WERI-Rb-1 (cell line): ENCODE data around the gene HLA-DMA.
"Not testable (repeated sequence)": the region's sequence is repeated elsewhere in the genome, so short reads cannot be mapped to it uniquely, and the experiment has no call there.

Source experiments
- DNase-seq: peaks from one replicate; pipeline ENCODE4 v3.0.0-alpha.2; 2020
- H3K27ac ChIP-seq: fragments of 250-450 bp; sonication (Bioruptor Pico); 2 replicates; pipeline ENCODE4 v1.5.1; 2020; ENCODE audit warnings: mild to moderate bottlenecking, moderate library complexity
- H3K27me3 ChIP-seq: fragments of 250-450 bp; sonication (Bioruptor Pico); 2 replicates; pipeline ENCODE4 v1.5.1; 2021; ENCODE audit warnings: mild to moderate bottlenecking, low read depth, moderate library complexity; ENCODE audit not compliant: insufficient read depth, severe bottlenecking
- H3K36me3 ChIP-seq: fragments of 250-450 bp; sonication (Bioruptor Pico); 2 replicates; pipeline ENCODE4 v1.5.1; 2020; ENCODE audit warnings: mild to moderate bottlenecking, moderate library complexity
- H3K4me3 ChIP-seq: 2 replicates; pipeline ENCODE4 v1.5.1; 2011; ENCODE audit warnings: low read depth, mild to moderate bottlenecking, control low read depth, low read length
- H3K9me3 ChIP-seq: fragments of 250-450 bp; sonication (Bioruptor Pico); 2 replicates; pipeline ENCODE4 v1.5.1; 2021; ENCODE audit warnings: mild to moderate bottlenecking, moderate library complexity; ENCODE audit not compliant: severe bottlenecking
- CTCF ChIP-seq: IDR thresholded peaks from 2 replicates; pipeline ENCODE4 v1.5.1; 2011; ENCODE audit warnings: low read depth, mild to moderate bottlenecking, control low read depth, inconsistent platforms, low read length

HLA-DMA gene

GRCh38 chr6:32947552-32948465, 5.1 kb downstream of the HLA-DMA start:
- Histone ChIP-seq H3K27ac (no peak overlapping the region), H3K9me3 (no peaks in the 10 kb centered on the region), H3K27me3 (no peaks in the 10 kb centered on the region), H3K36me3 (no peaks in the 10 kb centered on the region), H3K4me3 (no peak overlapping the region)
- peak; percentile 98 for TF ChIP-seq CTCF
- DNase-seq, result peak; percentile 81

- DNase-seq, result no peak
- no peak overlapping the region for H3K4me3 ChIP-seq
- no peak overlapping the region for H3K27ac ChIP-seq
- H3K27me3 ChIP-seq, result no peaks in the 10 kb centered on the region
- H3K36me3 ChIP-seq, result no peaks in the 10 kb centered on the region
- no peak for TF ChIP-seq CTCF
- H3K9me3 ChIP-seq, result no peaks in the 10 kb centered on the region
Measured at GRCh38 chr6:32946893-32947292, 6.0 kb downstream of the HLA-DMA start.

DNA sequence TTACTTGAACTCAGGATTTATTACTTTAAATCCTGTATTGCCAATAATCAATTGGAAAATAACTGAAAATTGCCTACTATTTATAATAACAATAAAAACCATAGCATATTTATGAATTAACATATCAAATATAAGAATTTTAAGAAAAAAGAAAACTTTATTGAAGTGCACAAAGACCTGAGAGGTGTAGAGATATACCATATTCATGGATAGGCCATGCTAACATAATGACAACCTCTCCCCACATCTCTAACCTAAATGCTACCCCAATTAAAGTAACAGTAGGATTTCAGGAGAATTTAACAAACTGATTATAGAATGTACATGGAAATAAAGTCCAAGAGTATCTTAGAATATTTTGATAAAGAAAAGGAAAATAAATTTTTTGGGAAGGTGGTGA, 6.9 kb downstream of the HLA-DMA start:
- Histone ChIP-seq H3K4me3 (no peak overlapping the region), H3K36me3 (no peaks in the 10 kb centered on the region), H3K27me3 (no peaks in the 10 kb centered on the region), H3K27ac (no peak overlapping the region), H3K9me3 (no peaks in the 10 kb centered on the region)
- DNase-seq, result no peak
- no peak for TF ChIP-seq CTCF

- no peaks in the 10 kb centered on the region for H3K27me3 ChIP-seq
- no peak for TF ChIP-seq CTCF
- no peaks in the 10 kb centered on the region for H3K9me3 ChIP-seq
- H3K4me3 ChIP-seq, result no peak overlapping the region
- DNase-seq, result no peak
- H3K27ac ChIP-seq, result no peak overlapping the region
- no peaks in the 10 kb centered on the region for H3K36me3 ChIP-seq
Measured at GRCh38 chr6:32945108-32945760, 7.7 kb downstream of the HLA-DMA start.

GRCh38 chr6:32943864-32944649, 8.8 kb downstream of the HLA-DMA start:
- H3K27me3 ChIP-seq, result no peaks in the 10 kb centered on the region
- H3K4me3 ChIP-seq, result no peak overlapping the region
- no peaks in the 10 kb centered on the region for H3K36me3 ChIP-seq
- H3K9me3 ChIP-seq, result no peaks in the 10 kb centered on the region
- no peak overlapping the region for H3K27ac ChIP-seq
- no peak for DNase-seq
- no peak for TF ChIP-seq CTCF

GRCh38 chr6:32942555-32943123, 10.3 kb downstream of the HLA-DMA start:
- not testable (repeated sequence) for H3K36me3 ChIP-seq, H3K4me3 ChIP-seq, H3K9me3 ChIP-seq, DNase-seq, H3K27me3 ChIP-seq, H3K27ac ChIP-seq
